GM19238 (cell line): ENCODE data around the gene AIFM2.
"Not testable (repeated sequence)": the region's sequence is repeated elsewhere in the genome, so short reads cannot be mapped to it uniquely, and the experiment has no call there.

Experiments
- DNase-seq: peaks from one replicate; pipeline ENCODE4 v3.0.0; 2011; ENCODE audit warnings: low spot score; ENCODE audit not compliant: insufficient read length

The AIFM2 gene

GRCh38 chr10:70094250-70094649 is 38.4 kb downstream of the AIFM2 start:
- DNase-seq = no peak

GRCh38 chr10:70093335-70093944 is 39.2 kb downstream of the AIFM2 start:
- no peak for DNase-seq

DNA sequence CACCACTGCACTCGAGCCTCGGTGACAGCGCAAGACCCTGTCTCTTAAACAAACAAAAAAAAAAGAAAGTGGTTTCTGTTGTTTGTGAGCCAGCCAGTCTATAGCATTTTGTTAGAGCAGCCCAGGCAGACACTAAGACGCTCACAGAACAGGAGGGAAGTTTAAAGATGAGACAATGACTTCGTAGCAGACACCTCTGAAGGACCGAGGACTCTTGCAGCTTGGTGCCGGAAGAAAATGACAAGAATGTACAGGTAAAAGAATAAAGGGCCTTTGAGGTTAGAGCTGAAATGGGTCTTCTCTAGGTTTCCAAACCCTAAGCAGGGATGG is 40.3 kb downstream of the AIFM2 start:
- DNase-seq = no peak

DNA sequence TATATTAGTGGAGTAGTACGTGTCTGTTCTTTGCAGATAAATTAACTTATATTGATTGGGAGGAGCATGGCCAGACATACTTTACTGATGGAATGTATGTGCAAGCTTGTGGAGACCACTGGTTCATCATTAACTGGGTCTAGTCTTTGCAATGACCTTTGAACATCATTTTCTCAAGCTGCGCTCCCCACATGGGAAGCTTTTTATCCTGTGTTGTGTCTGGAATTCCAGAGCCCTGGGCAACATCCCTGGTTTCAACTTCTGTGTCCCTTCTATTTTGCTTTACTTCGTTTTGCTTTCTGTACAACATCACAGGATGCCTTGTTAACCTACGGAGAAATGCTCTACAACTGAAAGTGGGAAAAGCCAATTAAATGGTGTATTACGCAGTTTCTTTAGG is 41.7 kb downstream of the AIFM2 start:
- DNase-seq = no peak

- DNase-seq = no peak
Measured at GRCh38 chr10:70090013-70090412, 42.6 kb downstream of the AIFM2 start.

GRCh38 chr10:70088308-70088698 is 44.3 kb downstream of the AIFM2 start:
- DNase-seq = no peak

DNA sequence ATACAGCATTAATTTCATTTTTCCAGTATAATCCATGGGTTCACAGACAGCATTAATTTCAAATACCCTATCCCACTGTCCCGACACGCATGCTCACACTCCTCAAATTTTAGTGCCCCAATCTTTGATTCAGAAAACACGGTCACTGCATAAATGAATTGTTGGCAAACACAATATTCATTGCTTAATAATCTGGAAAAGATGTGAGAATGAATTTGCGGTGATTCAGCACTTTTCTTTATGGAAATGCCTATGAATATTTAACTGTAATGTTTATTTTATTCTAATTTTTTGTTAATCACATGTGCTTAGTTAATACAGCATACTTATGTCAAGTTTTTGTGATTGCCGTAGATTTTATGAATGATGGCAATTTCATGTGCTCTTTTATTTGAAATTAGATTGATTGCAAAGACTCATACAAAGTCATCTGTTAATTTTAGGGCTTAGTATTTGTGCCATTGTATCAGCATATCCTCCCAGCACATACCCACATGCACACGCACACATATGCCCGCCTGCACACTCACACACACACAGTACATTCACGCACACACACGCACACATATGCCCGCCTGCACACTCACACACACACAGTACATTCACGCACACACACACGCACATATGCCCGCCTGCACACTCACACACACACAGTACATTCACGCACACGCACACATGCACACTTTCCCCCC is 44.9 kb downstream of the AIFM2 start:
- no peak for DNase-seq

DNA sequence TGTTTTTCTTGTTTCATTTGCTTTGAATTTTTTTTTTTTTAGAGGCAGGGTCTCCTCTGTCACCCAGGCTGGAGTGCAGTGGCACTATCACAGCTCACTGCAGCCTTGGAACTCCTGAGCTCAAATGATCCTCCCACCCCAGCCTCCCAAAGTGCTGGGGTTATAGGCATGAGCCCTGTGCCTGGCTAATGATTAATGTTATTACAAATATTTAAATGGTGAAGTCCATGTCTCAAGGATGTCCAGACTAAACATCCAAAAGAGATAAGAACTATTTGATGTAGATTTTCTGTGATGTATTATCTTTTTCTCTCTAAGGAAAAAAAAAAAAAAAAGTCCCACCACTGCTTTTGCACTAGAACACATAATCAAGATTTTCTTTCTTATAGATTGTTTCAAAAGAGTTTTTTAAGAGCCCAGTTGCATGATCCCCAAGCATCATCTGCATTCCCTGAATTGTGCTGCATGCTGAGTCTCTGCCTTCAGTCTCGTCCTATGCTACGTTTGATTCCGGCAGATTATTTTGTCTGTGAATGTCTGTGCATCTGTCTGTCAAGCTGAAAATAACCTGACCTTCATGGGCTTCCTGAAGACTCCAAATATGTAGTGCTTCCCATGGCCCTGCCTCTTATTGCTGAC is 46.5 kb downstream of the AIFM2 start:
- no peak for DNase-seq

DNA sequence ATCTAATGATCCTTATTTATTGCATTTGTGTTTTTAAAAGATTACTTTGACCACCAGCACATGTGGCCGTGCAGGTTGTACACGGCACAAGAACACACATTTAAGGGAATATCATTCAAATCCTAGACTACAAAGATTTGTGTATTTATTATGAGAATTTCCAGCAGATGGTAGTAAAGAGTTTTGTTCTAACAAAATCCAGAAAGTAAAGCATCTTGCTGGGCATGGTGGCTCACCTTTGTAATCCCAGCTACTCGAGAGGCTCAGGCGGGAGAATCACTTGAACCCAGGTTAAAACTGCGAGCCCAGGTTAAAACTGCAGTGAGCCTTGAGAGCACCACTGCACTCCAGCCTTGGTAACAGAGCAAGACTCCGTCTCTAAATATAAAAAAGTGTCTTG is 48.4 kb downstream of the AIFM2 start:
- DNase-seq = no peak

DNA sequence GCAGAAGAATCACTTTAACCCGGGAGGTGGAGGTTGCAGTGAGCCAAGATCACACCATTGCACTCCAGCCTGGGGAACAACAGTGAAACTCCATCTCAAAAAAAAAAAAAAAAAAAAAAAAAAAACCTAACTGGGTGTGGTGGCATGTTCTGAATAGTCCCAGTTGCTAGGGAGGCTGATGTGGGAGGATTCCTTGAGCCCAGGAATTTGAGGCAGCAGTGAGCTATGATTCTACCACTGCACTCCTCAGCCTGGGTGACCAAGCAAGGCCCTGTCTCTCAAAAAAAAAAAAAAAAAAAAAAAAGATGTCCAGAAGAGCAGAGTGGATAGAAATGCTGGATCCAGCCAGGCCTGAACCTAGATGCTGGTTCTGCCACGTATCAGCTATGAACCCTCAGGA is 51.8 kb downstream of the AIFM2 start:
- DNase-seq = not testable (repeated sequence)

- DNase-seq = no peak
Measured at GRCh38 chr10:70078937-70079336, 53.7 kb downstream of the AIFM2 start.

- DNase-seq = no peak
Measured at GRCh38 chr10:70078329-70078728, 54.3 kb downstream of the AIFM2 start.

DNA sequence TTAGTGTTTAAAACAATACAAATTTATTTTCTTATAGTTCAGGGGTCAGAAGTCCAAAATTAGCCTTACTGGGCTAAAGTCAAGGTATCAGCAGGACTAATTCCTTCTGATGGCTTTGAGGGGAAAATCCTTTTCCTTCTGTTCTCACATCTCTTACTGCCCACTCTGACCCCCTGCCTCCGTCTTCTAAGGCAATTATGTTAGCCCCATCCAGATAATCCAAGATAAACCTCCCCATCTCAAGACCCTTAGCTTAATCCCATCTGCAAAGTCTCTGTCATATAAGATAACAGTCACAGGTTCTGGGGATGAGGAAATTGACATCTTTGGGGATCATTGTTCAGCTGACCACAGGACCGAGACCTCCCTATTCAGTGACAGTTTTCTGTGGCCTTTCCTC is 57.7 kb downstream of the AIFM2 start:
- DNase-seq = no peak

GRCh38 chr10:70074165-70074564 is 58.5 kb downstream of the AIFM2 start:
- DNase-seq = no peak

GRCh38 chr10:70070834-70071233 is 61.8 kb downstream of the AIFM2 start:
- no peak for DNase-seq

- DNase-seq = no peak
Measured at GRCh38 chr10:70069346-70069745, 63.3 kb downstream of the AIFM2 start.

- no peak for DNase-seq
Measured at GRCh38 chr10:70068925-70069324, 63.7 kb downstream of the AIFM2 start.

GRCh38 chr10:70067586-70067985 is 65.0 kb downstream of the AIFM2 start:
- DNase-seq = no peak

GRCh38 chr10:70066190-70066589 is 66.4 kb downstream of the AIFM2 start:
- no peak for DNase-seq

- DNase-seq = no peak
Measured at GRCh38 chr10:70064486-70064885, 68.1 kb downstream of the AIFM2 start.

GRCh38 chr10:70063418-70064098 is 69.1 kb downstream of the AIFM2 start:
- no peak for DNase-seq
